GM23338 (cell line): ENCODE measurements around the gene POU2AF2. TPM values are rescaled to one million over a fixed set of nuclear protein-coding genes. Genes with fewer than 3 reads are reported as not detected.

Experiments used
- ATAC-seq: fragments of 200-7000 bp; cut with Tn5 transposase; 3 replicates; pipeline ENCODE4 v1.9.1; 2020
- DNase-seq: peaks from one replicate; pipeline ENCODE4 v3.0.0-alpha.2; 2015; ENCODE audit warnings: low spot score
- H2AFZ ChIP-seq: fragments of 200-600 bp; sonication (generic); 2 replicates; pipeline ENCODE4 v1.8.0; 2016; ENCODE audit warnings: antibody characterized with exemption, mild to moderate bottlenecking, moderate library complexity
- H3F3A ChIP-seq: fragments of 200-600 bp; sonication (generic); replicated peaks from 2 replicates; pipeline ENCODE4 v1.8.0; 2017; ENCODE audit warnings: antibody characterized with exemption, mixed run types, low read depth
- H3K27ac ChIP-seq: fragments of 200-600 bp; sonication (generic); 2 replicates; pipeline ENCODE4 v1.6.1; 2016; ENCODE audit warnings: low read depth
- H3K27me3 ChIP-seq: fragments of 200-600 bp; sonication (generic); 2 replicates; pipeline ENCODE4 v1.8.0; 2016; ENCODE audit warnings: mild to moderate bottlenecking, mixed run types, moderate library complexity; ENCODE audit not compliant: insufficient read depth
- H3K36me3 ChIP-seq: fragments of 200-600 bp; sonication (generic); 2 replicates; pipeline ENCODE4 v1.8.0; 2016; ENCODE audit warnings: mild to moderate bottlenecking; ENCODE audit not compliant: insufficient read depth
- H3K4me1 ChIP-seq: fragments of 200-600 bp; sonication (generic); 2 replicates; pipeline ENCODE4 v1.8.0; 2016; ENCODE audit warnings: mild to moderate bottlenecking, moderate library complexity; ENCODE audit not compliant: insufficient read depth
- H3K4me2 ChIP-seq: fragments of 200-600 bp; sonication (generic); 2 replicates; pipeline ENCODE4 v1.7.1; 2017; ENCODE audit warnings: mixed run types
- H3K4me3 ChIP-seq: fragments of 200-600 bp; sonication (generic); 2 replicates; pipeline ENCODE4 v1.6.1; 2016; ENCODE audit warnings: mixed run types
- H3K79me2 ChIP-seq: fragments of 200-600 bp; sonication (generic); replicated peaks from 2 replicates; pipeline ENCODE4 v1.8.0; 2017; ENCODE audit warnings: mild to moderate bottlenecking; ENCODE audit not compliant: insufficient read depth
- H3K9me2 ChIP-seq: fragments of 200-600 bp; sonication (generic); 2 replicates; pipeline ENCODE4 v1.8.0; 2017; ENCODE audit not compliant: insufficient read depth
- H4K20me1 ChIP-seq: fragments of 200-600 bp; sonication (generic); replicated peaks from 2 replicates; pipeline ENCODE4 v1.8.0; 2017; ENCODE audit warnings: mild to moderate bottlenecking; ENCODE audit not compliant: insufficient read depth
- H3K27ac Mint-ChIP-seq: 2 replicates; pipeline ENCODE4 v1.8.0; 2020; ENCODE audit warnings: inconsistent platforms, mild to moderate bottlenecking, moderate library complexity, mixed read lengths
- H3K27me3 Mint-ChIP-seq: 3 replicates; pipeline ENCODE4 v1.8.0; 2022; ENCODE audit warnings: low read depth, mild to moderate bottlenecking, moderate library complexity, mixed read lengths, inconsistent platforms; ENCODE audit not compliant: insufficient read depth, poor library complexity
- H3K36me3 Mint-ChIP-seq: 3 replicates; pipeline ENCODE4 v1.8.0; 2021; ENCODE audit warnings: low read depth, mild to moderate bottlenecking, inconsistent platforms, moderate library complexity, mixed read lengths
- H3K4me1 Mint-ChIP-seq: 3 replicates; pipeline ENCODE4 v1.8.0; 2020; ENCODE audit warnings: mild to moderate bottlenecking, inconsistent platforms, mixed read lengths
- H3K4me3 Mint-ChIP-seq: 3 replicates; pipeline ENCODE4 v1.8.0; 2021; ENCODE audit warnings: moderate library complexity, mild to moderate bottlenecking, inconsistent platforms, mixed read lengths
- H3K9me3 Mint-ChIP-seq: 3 replicates; pipeline ENCODE4 v1.8.0; 2020; ENCODE audit warnings: moderate library complexity, mild to moderate bottlenecking, inconsistent platforms, mixed read lengths
- CREB1 ChIP-seq: fragments of 250-450 bp; sonication (Bioruptor Pico); IDR thresholded peaks from 2 replicates; pipeline ENCODE4 v1.5.0; 2020; ENCODE audit warnings: low read depth, mild to moderate bottlenecking, moderate library complexity
- CTCF ChIP-seq, 2 experiments: fragments of 200-600 bp in 1 of 2; sonication (generic) in 1 of 2; conservative IDR thresholded peaks; 2 replicates each; pipeline versions ENCODE4 v1.5.1 to v1.6.1; 2016 to 2017; ENCODE audit warnings: antibody characterized with exemption in 2 of 2, low read depth in 2 of 2, mild to moderate bottlenecking in 2 of 2, moderate library complexity in 1 of 2
- ETS1 ChIP-seq: IDR thresholded peaks from 2 replicates; pipeline ENCODE4 v1.6.1; 2016; ENCODE audit warnings: antibody characterized with exemption
- EZH2 ChIP-seq: fragments of 200-600 bp; sonication (generic); IDR thresholded peaks from one replicate; pipeline ENCODE4 v1.8.0; 2017; ENCODE audit warnings: antibody characterized with exemption, mild to moderate bottlenecking, low read depth; ENCODE audit not compliant: unreplicated experiment
- EZH2phosphoT487 ChIP-seq: fragments of 200-600 bp; sonication (generic); IDR thresholded peaks from one replicate; pipeline ENCODE4 v1.8.1; 2018; ENCODE audit warnings: antibody characterized with exemption; ENCODE audit not compliant: unreplicated experiment
- JUNB ChIP-seq: IDR thresholded peaks from one replicate; pipeline ENCODE4 v1.6.1; 2016; ENCODE audit warnings: antibody characterized with exemption; ENCODE audit not compliant: unreplicated experiment
- NANOG ChIP-seq: IDR thresholded peaks from 2 replicates; pipeline ENCODE4 v1.6.1; 2016; ENCODE audit warnings: antibody characterized with exemption, borderline replicate concordance
- POLR2AphosphoS5 ChIP-seq: IDR thresholded peaks from 2 replicates; pipeline ENCODE4 v1.6.1; 2016; ENCODE audit warnings: antibody characterized with exemption, low read depth
- REST ChIP-seq: IDR thresholded peaks from one replicate; pipeline ENCODE4 v1.6.1; 2018; ENCODE audit warnings: antibody characterized with exemption; ENCODE audit not compliant: unreplicated experiment
- STAT1 ChIP-seq: IDR thresholded peaks from one replicate; pipeline ENCODE4 v1.6.1; 2016; ENCODE audit warnings: antibody characterized with exemption; ENCODE audit not compliant: unreplicated experiment
- ZNF114 ChIP-seq: fragments of 250-450 bp; sonication (Bioruptor Pico); IDR thresholded peaks from 2 replicates; pipeline ENCODE4 v1.5.0; 2020; ENCODE audit warnings: mild to moderate bottlenecking, moderate library complexity
- ZNF331 ChIP-seq: fragments of 250-450 bp; sonication (Bioruptor Pico); IDR thresholded peaks from 2 replicates; pipeline ENCODE4 v1.5.0; 2020; ENCODE audit warnings: low read depth, mild to moderate bottlenecking, moderate library complexity
- ZNF462 ChIP-seq: fragments of 250-450 bp; sonication (Bioruptor Pico); IDR thresholded peaks from 2 replicates; pipeline ENCODE4 v1.5.0; 2020; ENCODE audit warnings: mild to moderate bottlenecking, moderate library complexity
- polyA plus RNA-seq: library from polyadenylated mRNA; unstranded; fragments of >200 nt; fragmentation: Nextera tagmentation; extraction: Ambion mirVana; gene quantifications from 2 replicates; pipeline ENCODE4 v1.2.1, GENCODE V29; 2016
- total RNA-seq: library from RNA; depleted of rRNA; stranded (reverse); fragments of >200 nt; shearing (Covaris generic); gene quantifications from 2 replicates; pipeline ENCODE4 v1.2.3, GENCODE V29; 2014

POU2AF2 gene
- total and polyA plus RNA-seq, 2 experiments from 2014 or later, result not detected

- no peaks in the 10 kb centered on the region for H4K20me1 ChIP-seq
- TF ChIP-seq ZNF114 (CRISPR knock-in tag), result no peak
- TF ChIP-seq ZNF331, result no peak
- no peak for TF ChIP-seq JUNB
- no peak for TF ChIP-seq POLR2AphosphoS5
- no peak for TF ChIP-seq CTCF (conservative IDR thresholded peaks at IDR 0.05; ENCODE audit: low read depth in 2 of 2)
- TF ChIP-seq CREB1 (CRISPR knock-in tag), result no peak
- no peak for TF ChIP-seq EZH2
- no peak for TF ChIP-seq EZH2phosphoT487
- TF ChIP-seq ZNF462 (CRISPR knock-in tag), result no peak
- TF ChIP-seq STAT1, result no peak
- TF ChIP-seq ETS1, result no peak
- no peak for TF ChIP-seq NANOG
- TF ChIP-seq REST, result no peak
- H3K27me3 ChIP-seq, result peaks cover 2% of the 10 kb centered on the region; the same call in 1 of the 2 replicates
- H2AFZ ChIP-seq, result no peak overlapping the region
- Mint-ChIP-seq H3K9me3 (no peaks in the 10 kb centered on the region), H3K4me1 (peaks cover 23% of the 10 kb centered on the region), H3K27me3 (peaks cover 7% of the 10 kb centered on the region), H3K4me3 (no peak overlapping the region), H3K27ac (no peak overlapping the region), H3K36me3 (no peaks in the 10 kb centered on the region)
- H3K36me3 ChIP-seq, result no peaks in the 10 kb centered on the region
- no peak overlapping the region for H3K27ac ChIP-seq
- peaks cover 10% of the 10 kb centered on the region for H3K4me1 ChIP-seq
- no peak overlapping the region for H3K4me3 ChIP-seq
- no peaks in the 10 kb centered on the region for H3K9me2 ChIP-seq
- H3K79me2 ChIP-seq, result no peaks in the 10 kb centered on the region
- H3K4me2 ChIP-seq, result no peak overlapping the region
- no peak for ATAC-seq
- 0 out of 2 replicates have a peak, but pooled peaks cover 5% of the 10 kb centered on the region for H3F3A ChIP-seq
- no peak for DNase-seq
Measured at GRCh38 chr11:111306321-111306720, 60.8 kb downstream of the POU2AF2 start.
